Neural progenitor cell (in vitro differentiated cells): ENCODE results near the gene NDUFA8. TPM values are rescaled to one million over a fixed set of nuclear protein-coding genes. Genes with fewer than 3 reads are reported as not detected.

Experiments used
- DNase-seq: peaks from one replicate; pipeline ENCODE4 v3.0.0-alpha.2; 2016; ENCODE audit warnings: low spot score
- H2AFZ ChIP-seq: fragments of 200-600 bp; sonication (generic); replicated peaks from 2 replicates; pipeline ENCODE4 v1.6.1; 2016; ENCODE audit warnings: antibody characterized with exemption
- H3F3A ChIP-seq: fragments of 200-600 bp; sonication (generic); 2 replicates; pipeline ENCODE4 v1.6.1; 2016; ENCODE audit warnings: antibody characterized with exemption, low read depth
- H3K27ac ChIP-seq: fragments of 200-600 bp; sonication (generic); 2 replicates; pipeline ENCODE4 v1.5.1; 2016; ENCODE audit warnings: mild to moderate bottlenecking
- H3K27me3 ChIP-seq: fragments of 200-600 bp; sonication (generic); 2 replicates; pipeline ENCODE4 v1.6.1; 2016; ENCODE audit warnings: mild to moderate bottlenecking, moderate library complexity
- H3K36me3 ChIP-seq: fragments of 200-600 bp; sonication (generic); 2 replicates; pipeline ENCODE4 v1.5.1; 2016
- H3K4me1 ChIP-seq: fragments of 200-600 bp; sonication (generic); 2 replicates; pipeline ENCODE4 v1.6.1; 2016; ENCODE audit warnings: mixed run types
- H3K4me2 ChIP-seq: fragments of 200-600 bp; sonication (generic); 2 replicates; pipeline ENCODE4 v1.6.1; 2016
- H3K4me3 ChIP-seq: fragments of 200-600 bp; sonication (generic); 2 replicates; pipeline ENCODE4 v1.5.1; 2016
- H3K79me2 ChIP-seq: fragments of 200-600 bp; sonication (generic); 2 replicates; pipeline ENCODE4 v1.6.1; 2016; ENCODE audit warnings: low read depth
- H3K9ac ChIP-seq: fragments of 200-600 bp; sonication (generic); 2 replicates; pipeline ENCODE4 v1.6.1; 2016
- H3K9me3 ChIP-seq: fragments of 200-600 bp; sonication (generic); 2 replicates; pipeline ENCODE4 v1.5.1; 2016; ENCODE audit warnings: low read depth
- H4K20me1 ChIP-seq: fragments of 200-600 bp; sonication (generic); 2 replicates; pipeline ENCODE4 v1.6.1; 2016; ENCODE audit warnings: low read depth
- H3K27ac Mint-ChIP-seq: 3 replicates; pipeline ENCODE4 v1.8.0; 2021; ENCODE audit warnings: mixed read lengths
- H3K27me3 Mint-ChIP-seq: 2 replicates; pipeline ENCODE4 v1.8.0; 2022; ENCODE audit warnings: low read depth, mild to moderate bottlenecking, inconsistent platforms, moderate library complexity, mixed read lengths; ENCODE audit not compliant: insufficient read depth
- H3K36me3 Mint-ChIP-seq: 3 replicates; pipeline ENCODE4 v1.8.0; 2021; ENCODE audit warnings: mixed read lengths
- H3K4me1 Mint-ChIP-seq: 3 replicates; pipeline ENCODE4 v1.8.0; 2021; ENCODE audit warnings: mixed read lengths
- H3K4me3 Mint-ChIP-seq: 3 replicates; pipeline ENCODE4 v1.8.0; 2021; ENCODE audit warnings: mild to moderate bottlenecking, moderate library complexity, mixed read lengths
- H3K9me3 Mint-ChIP-seq: 3 replicates; pipeline ENCODE4 v1.8.0; 2020; ENCODE audit warnings: mixed read lengths
- EZH2 ChIP-seq: fragments of 200-600 bp; sonication (generic); IDR thresholded peaks from 2 replicates; pipeline ENCODE4 v1.6.1; 2017; ENCODE audit warnings: antibody characterized with exemption, mild to moderate bottlenecking, moderate library complexity
- EZH2phosphoT487 ChIP-seq: fragments of 200-600 bp; sonication (generic); IDR thresholded peaks from 2 replicates; pipeline ENCODE4 v1.6.1; 2017; ENCODE audit warnings: antibody characterized with exemption
- total RNA-seq: library from RNA; depleted of rRNA; stranded (reverse); fragments of >200 nt; gene quantifications from 2 replicates; pipeline ENCODE4 v1.2.3, GENCODE V29; 2015; ENCODE audit warnings: low replicate concordance
- TF ChIP-seq, protein P1 (sequence below): fragments of 200-600 bp; sonication (generic); IDR thresholded peaks from 2 replicates; pipeline ENCODE4 v1.5.1; 2017; ENCODE audit warnings: antibody characterized with exemption, mild to moderate bottlenecking

Gene NDUFA8
- total RNA-seq, 1 donor from 2014 or later, result 49.6 TPM

DNA sequence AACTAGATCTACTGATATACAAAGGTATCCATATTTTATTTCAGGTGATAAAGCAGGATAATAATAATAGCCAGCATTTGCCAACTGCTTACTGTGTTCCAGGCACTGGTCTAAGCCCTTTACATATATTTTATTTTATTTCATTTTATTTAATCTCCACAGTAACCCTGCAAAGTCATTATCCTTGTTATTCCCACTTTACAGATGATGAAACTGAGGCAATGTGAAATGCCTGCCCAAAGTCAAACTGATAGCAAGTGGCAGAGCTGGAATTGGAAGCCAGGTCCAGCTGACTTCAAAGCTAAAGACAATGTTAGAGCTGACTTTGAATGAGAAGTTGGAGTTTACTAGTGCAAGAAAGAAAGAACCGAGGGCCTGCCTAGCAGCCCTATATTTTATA is 25.0 kb upstream of the NDUFA8 start:
- no peaks in the 10 kb centered on the region for H3K36me3 Mint-ChIP-seq
- peaks cover 5% of the 10 kb centered on the region for H3K4me1 Mint-ChIP-seq
- H3K4me1 ChIP-seq, result no peaks in the 10 kb centered on the region
- H3K27me3 Mint-ChIP-seq, result peaks cover 5% of the 10 kb centered on the region
- no peak overlapping the region for H3K27ac Mint-ChIP-seq
- TF ChIP-seq EZH2 (no peak), EZH2phosphoT487 (no peak)
- TF ChIP-seq, protein P1, sequence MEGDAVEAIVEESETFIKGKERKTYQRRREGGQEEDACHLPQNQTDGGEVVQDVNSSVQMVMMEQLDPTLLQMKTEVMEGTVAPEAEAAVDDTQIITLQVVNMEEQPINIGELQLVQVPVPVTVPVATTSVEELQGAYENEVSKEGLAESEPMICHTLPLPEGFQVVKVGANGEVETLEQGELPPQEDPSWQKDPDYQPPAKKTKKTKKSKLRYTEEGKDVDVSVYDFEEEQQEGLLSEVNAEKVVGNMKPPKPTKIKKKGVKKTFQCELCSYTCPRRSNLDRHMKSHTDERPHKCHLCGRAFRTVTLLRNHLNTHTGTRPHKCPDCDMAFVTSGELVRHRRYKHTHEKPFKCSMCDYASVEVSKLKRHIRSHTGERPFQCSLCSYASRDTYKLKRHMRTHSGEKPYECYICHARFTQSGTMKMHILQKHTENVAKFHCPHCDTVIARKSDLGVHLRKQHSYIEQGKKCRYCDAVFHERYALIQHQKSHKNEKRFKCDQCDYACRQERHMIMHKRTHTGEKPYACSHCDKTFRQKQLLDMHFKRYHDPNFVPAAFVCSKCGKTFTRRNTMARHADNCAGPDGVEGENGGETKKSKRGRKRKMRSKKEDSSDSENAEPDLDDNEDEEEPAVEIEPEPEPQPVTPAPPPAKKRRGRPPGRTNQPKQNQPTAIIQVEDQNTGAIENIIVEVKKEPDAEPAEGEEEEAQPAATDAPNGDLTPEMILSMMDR, result no peak
- no peaks in the 10 kb centered on the region for H3K9me3 ChIP-seq
- no peaks in the 10 kb centered on the region for H3K27me3 ChIP-seq
- no peak overlapping the region for H3K4me2 ChIP-seq
- H3K79me2 ChIP-seq, result no peaks in the 10 kb centered on the region
- no peak overlapping the region for H2AFZ ChIP-seq
- no peak overlapping the region for H3K4me3 ChIP-seq
- DNase-seq, result no peak
- no peak overlapping the region for H3K9ac ChIP-seq
- no peak overlapping the region for H3K4me3 Mint-ChIP-seq
- H3K9me3 Mint-ChIP-seq, result no peaks in the 10 kb centered on the region
- H3K27ac ChIP-seq, result no peak overlapping the region
- H4K20me1 ChIP-seq, result no peaks in the 10 kb centered on the region
- H3F3A ChIP-seq, result no peaks in the 10 kb centered on the region
- H3K36me3 ChIP-seq, result no peaks in the 10 kb centered on the region

- no peaks in the 10 kb centered on the region for H4K20me1 ChIP-seq
- Mint-ChIP-seq H3K27ac (no peak overlapping the region), H3K27me3 (peaks cover 7% of the 10 kb centered on the region), H3K9me3 (no peaks in the 10 kb centered on the region), H3K4me1 (peaks cover 5% of the 10 kb centered on the region), H3K4me3 (no peak overlapping the region), H3K36me3 (no peaks in the 10 kb centered on the region)
- no peak for DNase-seq
- no peaks in the 10 kb centered on the region for H3K79me2 ChIP-seq
- no peak overlapping the region for H3K4me2 ChIP-seq
- H3K9me3 ChIP-seq, result no peaks in the 10 kb centered on the region
- no peak overlapping the region for H3K9ac ChIP-seq
- H3K27ac ChIP-seq, result no peak overlapping the region
- H3K36me3 ChIP-seq, result no peaks in the 10 kb centered on the region
- no peaks in the 10 kb centered on the region for H3F3A ChIP-seq
- no peak overlapping the region for H2AFZ ChIP-seq
- H3K4me1 ChIP-seq, result no peaks in the 10 kb centered on the region
- no peak overlapping the region for H3K4me3 ChIP-seq
- TF ChIP-seq EZH2, result no peak
- TF ChIP-seq, protein P1, result no peak
- no peak for TF ChIP-seq EZH2phosphoT487
- no peaks in the 10 kb centered on the region for H3K27me3 ChIP-seq
Measured at GRCh38 chr9:122183501-122183900, 23.9 kb upstream of the NDUFA8 start.

- no peaks in the 10 kb centered on the region for H3K9me3 Mint-ChIP-seq
- H3K4me3 ChIP-seq, result no peak overlapping the region
- H3K27ac Mint-ChIP-seq, result no peak overlapping the region
- H3K36me3 ChIP-seq, result no peaks in the 10 kb centered on the region
- H3K4me1 ChIP-seq, result no peaks in the 10 kb centered on the region
- H3K36me3 Mint-ChIP-seq, result no peaks in the 10 kb centered on the region
- H3K79me2 ChIP-seq, result no peaks in the 10 kb centered on the region
- no peaks in the 10 kb centered on the region for H3F3A ChIP-seq
- H3K27ac ChIP-seq, result no peak overlapping the region
- H3K27me3 Mint-ChIP-seq, result peaks cover 8% of the 10 kb centered on the region
- H2AFZ ChIP-seq, result no peak overlapping the region
- H3K9me3 ChIP-seq, result no peaks in the 10 kb centered on the region
- H3K9ac ChIP-seq, result no peak overlapping the region
- H3K27me3 ChIP-seq, result peaks cover 4% of the 10 kb centered on the region
- TF ChIP-seq, protein P1, result no peak
- TF ChIP-seq EZH2, result no peak
- no peak for TF ChIP-seq EZH2phosphoT487
- no peak for DNase-seq
- no peak overlapping the region for H3K4me3 Mint-ChIP-seq
- no peaks in the 10 kb centered on the region for H4K20me1 ChIP-seq
- no peaks in the 10 kb centered on the region for H3K4me1 Mint-ChIP-seq
- no peak overlapping the region for H3K4me2 ChIP-seq
Measured at GRCh38 chr9:122180633-122181032, 21.1 kb upstream of the NDUFA8 start.

DNA sequence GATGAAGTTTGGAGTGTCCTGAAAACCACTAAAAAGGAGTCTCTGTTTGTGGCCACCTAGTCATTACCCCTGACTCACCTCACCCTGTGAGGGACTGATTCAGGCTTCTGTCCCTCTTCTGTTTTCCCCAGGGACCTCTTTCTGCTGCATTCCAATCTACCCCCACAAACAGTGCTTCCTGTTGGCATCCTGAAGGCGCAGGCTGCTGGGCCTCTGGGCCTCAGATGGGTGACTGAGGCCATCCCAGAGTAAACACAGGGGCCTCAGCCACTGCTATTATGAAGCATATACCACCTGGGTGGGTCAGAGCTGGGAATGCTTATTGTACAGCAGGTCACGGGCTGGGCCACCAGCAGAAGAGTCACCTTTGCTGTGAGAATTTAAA is 20.1 kb upstream of the NDUFA8 start:
- no peaks in the 10 kb centered on the region for H3K4me1 ChIP-seq
- H3K9ac ChIP-seq, result no peak overlapping the region
- H3K4me2 ChIP-seq, result no peak overlapping the region
- Mint-ChIP-seq H3K4me3 (no peak overlapping the region), H3K27ac (no peak overlapping the region), H3K4me1 (no peaks in the 10 kb centered on the region), H3K9me3 (no peaks in the 10 kb centered on the region), H3K36me3 (no peaks in the 10 kb centered on the region), H3K27me3 (peaks cover 10% of the 10 kb centered on the region)
- H3K9me3 ChIP-seq, result no peaks in the 10 kb centered on the region
- H3K36me3 ChIP-seq, result no peaks in the 10 kb centered on the region
- H3K79me2 ChIP-seq, result no peaks in the 10 kb centered on the region
- no peaks in the 10 kb centered on the region for H3F3A ChIP-seq
- no peak overlapping the region for H3K27ac ChIP-seq
- DNase-seq, result no peak
- H4K20me1 ChIP-seq, result no peaks in the 10 kb centered on the region
- no peak for TF ChIP-seq EZH2phosphoT487
- TF ChIP-seq, protein P1, result no peak
- no peak for TF ChIP-seq EZH2
- H3K4me3 ChIP-seq, result no peak overlapping the region
- peaks cover 4% of the 10 kb centered on the region for H3K27me3 ChIP-seq
- no peak overlapping the region for H2AFZ ChIP-seq
